ENCODE data around the gene CFAP58. TPM values are rescaled to one million over a fixed set of nuclear protein-coding genes. Genes with fewer than 3 reads are reported as not detected.

The CFAP58 gene
- total and polyA plus RNA-seq, 2 of the 13 experiments (the other 11 are each of a cell fraction or from before 2014, with no cell fraction given), result 0.03 TPM; not detected in 1

DNA sequence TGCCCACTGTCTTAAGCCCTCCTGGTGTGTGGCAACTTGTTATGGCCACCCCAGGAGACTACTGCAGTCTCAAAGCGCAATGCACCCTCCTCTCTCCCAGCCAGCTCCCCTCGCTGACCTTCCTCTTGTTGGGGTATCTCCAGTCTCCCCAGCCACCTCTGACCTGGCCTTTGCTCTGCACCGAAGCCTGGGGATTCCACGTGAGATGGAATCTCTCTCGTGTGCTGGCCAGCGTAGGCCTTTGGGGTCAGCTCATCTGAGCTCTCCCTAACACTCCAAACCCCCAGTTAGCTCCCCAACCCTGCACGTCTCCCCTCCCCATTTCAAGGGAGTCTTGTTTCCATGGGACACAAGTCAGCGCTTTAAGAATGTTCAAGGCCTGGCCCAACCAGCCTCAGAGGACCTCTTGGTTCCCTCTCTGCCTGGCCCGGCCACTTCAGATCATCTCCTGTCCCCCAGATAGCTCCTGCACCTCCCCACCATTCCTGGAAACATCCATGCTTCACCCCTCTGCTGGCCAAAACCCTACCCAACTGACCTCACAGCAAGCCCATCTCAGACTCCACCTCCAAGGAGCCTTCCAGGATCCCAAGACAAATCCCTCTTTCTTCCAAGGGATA is 26.5 kb upstream of the CFAP58 start (continued):
- TF ChIP-seq, protein P1, sequence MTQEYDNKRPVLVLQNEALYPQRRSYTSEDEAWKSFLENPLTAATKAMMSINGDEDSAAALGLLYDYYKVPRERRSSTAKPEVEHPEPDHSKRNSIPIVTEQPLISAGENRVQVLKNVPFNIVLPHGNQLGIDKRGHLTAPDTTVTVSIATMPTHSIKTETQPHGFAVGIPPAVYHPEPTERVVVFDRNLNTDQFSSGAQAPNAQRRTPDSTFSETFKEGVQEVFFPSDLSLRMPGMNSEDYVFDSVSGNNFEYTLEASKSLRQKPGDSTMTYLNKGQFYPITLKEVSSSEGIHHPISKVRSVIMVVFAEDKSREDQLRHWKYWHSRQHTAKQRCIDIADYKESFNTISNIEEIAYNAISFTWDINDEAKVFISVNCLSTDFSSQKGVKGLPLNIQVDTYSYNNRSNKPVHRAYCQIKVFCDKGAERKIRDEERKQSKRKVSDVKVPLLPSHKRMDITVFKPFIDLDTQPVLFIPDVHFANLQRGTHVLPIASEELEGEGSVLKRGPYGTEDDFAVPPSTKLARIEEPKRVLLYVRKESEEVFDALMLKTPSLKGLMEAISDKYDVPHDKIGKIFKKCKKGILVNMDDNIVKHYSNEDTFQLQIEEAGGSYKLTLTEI (CRISPR knock-in tag; conservative IDR thresholded peaks at IDR 0.05), result no peak
- TF ChIP-seq ZNF619 (CRISPR knock-in tag; IDR thresholded peaks at IDR 0.05), result no peak
- no peak for TF ChIP-seq ZBTB7A (CRISPR knock-in tag; IDR thresholded peaks at IDR 0.05)

DNA sequence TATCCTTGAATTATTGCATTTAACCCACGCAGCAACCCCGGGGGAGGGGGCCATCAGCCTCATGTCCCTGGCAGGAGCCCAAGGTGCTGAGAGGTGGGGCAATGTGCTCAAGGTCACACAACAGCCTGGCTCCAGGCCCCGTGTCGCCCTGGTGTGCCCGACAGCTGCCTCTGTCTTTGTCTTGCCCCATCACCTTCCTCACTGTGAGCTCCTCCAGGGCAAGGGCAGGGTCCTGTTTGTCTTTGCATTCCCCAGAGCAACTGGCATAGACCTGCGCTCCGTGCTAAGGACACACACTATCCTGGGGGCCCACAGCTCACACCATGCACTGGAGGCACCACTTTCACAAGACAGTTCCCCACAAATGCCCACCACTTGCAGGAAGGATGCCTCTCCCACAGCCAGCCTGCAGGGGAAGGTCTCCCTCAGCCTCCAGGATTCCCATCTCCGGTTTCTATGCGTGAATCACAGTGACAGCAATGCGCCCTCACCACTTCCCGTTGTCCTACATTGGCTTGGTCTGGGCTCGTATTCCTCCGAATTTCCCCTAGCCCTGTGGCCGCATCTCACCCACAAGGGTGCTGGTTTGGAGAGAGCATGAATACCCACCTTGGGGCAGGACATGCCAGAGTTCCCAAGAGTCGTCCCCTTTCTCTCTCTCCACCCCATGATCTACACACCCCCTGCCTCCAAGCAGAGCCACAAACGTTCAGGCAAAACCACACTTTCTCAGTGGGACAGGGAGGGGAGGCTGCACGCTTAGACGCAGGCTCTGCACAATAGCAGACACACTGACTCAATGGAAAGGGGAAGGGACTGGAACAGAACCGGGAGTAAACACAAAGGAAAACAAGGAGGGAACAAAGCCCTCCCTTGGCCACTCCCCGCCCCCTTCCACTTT is 25.6 kb upstream of the CFAP58 start:
- H2AFZ ChIP-seq (ENCODE audit: low read length), result no peak overlapping the region
- H4K20me1 ChIP-seq (ENCODE audit: insufficient read depth, low read length), result no peaks in the 10 kb centered on the region
- CTCF ChIA-PET (ENCODE audit: low intra/inter-chr PET ratio, low total read pairs), result no interaction called here
- H3K4me2 ChIP-seq (ENCODE audit: low read depth, low read length), result peak overlapping the region; percentile 79
- H3K27me3 ChIP-seq (ENCODE audit: control insufficient read depth in 1 of 2, insufficient read depth in 2 of 2, low read length in 2 of 2), result no peaks in the 10 kb centered on the region
- peak overlapping the region; percentile 40; the same call in 1 of the 2 replicates for H3K9ac ChIP-seq (ENCODE audit: insufficient read depth, low read depth, low read length)
- no peak for FAIRE-seq
- peak; percentile 28 for DNase-seq (ENCODE audit: low spot score)
- peak overlapping the region; percentile 25 to 63 (median 37); a peak in 5 of 6 replicates for H3K4me3 ChIP-seq (replicated peaks in 1 of 3; ENCODE audit: insufficient read depth in 1 of 3, low read depth in 2 of 3, low read length in 3 of 3)
- intact Hi-C loops (cut with micrococcal nuclease; ENCODE audit: unreplicated experiment) (no loop called here), in situ Hi-C loops (cut with HindIII; ENCODE audit: extremely low pct_ligation_motif_present, low pct_unique_long_range_greater_than_20kb) (no loop called here)
- BruUV-seq (replicated peaks), result no TSS peak
- ATAC-seq, result peak; percentile 26
- no peaks in the 10 kb centered on the region for H3K79me2 ChIP-seq (ENCODE audit: insufficient read depth, low read length)
- H3K4me1 ChIP-seq (ENCODE audit: insufficient read depth, low read length), result peaks cover 60% of the 10 kb centered on the region
- WGBS (ENCODE audit: low lambda C conversion rate), result 40% methylated on average over 15 of the region's 20 CpGs
- no peak overlapping the region for H3K27ac ChIP-seq (ENCODE audit: extremely low read length, insufficient read depth, low read length)
- no peaks in the 10 kb centered on the region for H3K9me3 ChIP-seq (ENCODE audit: low read length)
- POLR2A ChIA-PET, result interaction anchor here (0.7 to 1.8 kb wide), 3 partner anchors 10 to 73 kb away, joined by 3 to 6 read pairs (median 4); partner anchors contain the start of genes GSTO1 and ITPRIP
- no peaks in the 10 kb centered on the region for H3K36me3 ChIP-seq (replicated peaks in 1 of 2; ENCODE audit: control insufficient read depth in 1 of 2, insufficient read depth in 2 of 2, low read length in 2 of 2)
- TF ChIP-seq ZNF678 (CRISPR knock-in tag; IDR thresholded peaks at IDR 0.05), result no peak
- TF ChIP-seq ZNF616 (CRISPR knock-in tag; IDR thresholded peaks at IDR 0.05; ENCODE audit: low read depth), result 0 out of 2 replicates have a peak, but pooled peaks have one; percentile 65
- TF ChIP-seq SALL1 (CRISPR knock-in tag; IDR thresholded peaks at IDR 0.05), result peak; percentile 45; the same call in 1 of the 2 replicates
- TF ChIP-seq GATAD2A (CRISPR knock-in tag; IDR thresholded peaks at IDR 0.05), result 0 out of 2 replicates have a peak, but pooled peaks have one; percentile 0
- TF ChIP-seq NONO (IDR thresholded peaks at IDR 0.05), result no peak
- 0 out of 2 replicates have a peak, but pooled peaks have one; percentile 19 for TF ChIP-seq NONO (CRISPR knock-in tag; conservative IDR thresholded peaks at IDR 0.05)
- peak; percentile 27; the same call in 1 of the 2 replicates for TF ChIP-seq KDM5B (CRISPR knock-in tag; IDR thresholded peaks at IDR 0.05; ENCODE audit: borderline replicate concordance)
- TF ChIP-seq, protein P2, sequence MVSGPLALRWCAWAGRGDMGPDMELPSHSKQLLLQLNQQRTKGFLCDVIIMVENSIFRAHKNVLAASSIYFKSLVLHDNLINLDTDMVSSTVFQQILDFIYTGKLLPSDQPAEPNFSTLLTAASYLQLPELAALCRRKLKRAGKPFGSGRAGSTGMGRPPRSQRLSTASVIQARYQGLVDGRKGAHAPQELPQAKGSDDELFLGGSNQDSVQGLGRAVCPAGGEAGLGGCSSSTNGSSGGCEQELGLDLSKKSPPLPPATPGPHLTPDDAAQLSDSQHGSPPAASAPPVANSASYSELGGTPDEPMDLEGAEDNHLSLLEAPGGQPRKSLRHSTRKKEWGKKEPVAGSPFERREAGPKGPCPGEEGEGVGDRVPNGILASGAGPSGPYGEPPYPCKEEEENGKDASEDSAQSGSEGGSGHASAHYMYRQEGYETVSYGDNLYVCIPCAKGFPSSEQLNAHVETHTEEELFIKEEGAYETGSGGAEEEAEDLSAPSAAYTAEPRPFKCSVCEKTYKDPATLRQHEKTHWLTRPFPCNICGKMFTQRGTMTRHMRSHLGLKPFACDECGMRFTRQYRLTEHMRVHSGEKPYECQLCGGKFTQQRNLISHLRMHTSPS (CRISPR knock-in tag; IDR thresholded peaks at IDR 0.05; ENCODE audit: low read depth), result peak; percentile 78
- no peak for TF ChIP-seq RARG (CRISPR knock-in tag; IDR thresholded peaks at IDR 0.05; ENCODE audit: low read depth)
- TF ChIP-seq ZNF263 (CRISPR knock-in tag; IDR thresholded peaks at IDR 0.05), result 0 out of 2 replicates have a peak, but pooled peaks have one; percentile 28
- TF ChIP-seq KDM2A (CRISPR knock-in tag; IDR thresholded peaks at IDR 0.05; ENCODE audit: borderline replicate concordance, low read depth), result 0 out of 2 replicates have a peak, but pooled peaks have one; percentile 10
- no peak for TF ChIP-seq ZNF737 (CRISPR knock-in tag; IDR thresholded peaks at IDR 0.05; ENCODE audit: borderline replicate concordance)
- TF ChIP-seq EP300 (IDR thresholded peaks at IDR 0.05; ENCODE audit: low read depth in 2 of 2, low read length in 2 of 2), result peak in 1 of 2 experiments; percentile 4; a peak in 1 of 4 replicates
- no peak for TF ChIP-seq EP300 (CRISPR knock-in tag; IDR thresholded peaks at IDR 0.05; ENCODE audit: borderline replicate concordance)
